ENCODE data around the gene RBM38.

The RBM38 gene

DNA sequence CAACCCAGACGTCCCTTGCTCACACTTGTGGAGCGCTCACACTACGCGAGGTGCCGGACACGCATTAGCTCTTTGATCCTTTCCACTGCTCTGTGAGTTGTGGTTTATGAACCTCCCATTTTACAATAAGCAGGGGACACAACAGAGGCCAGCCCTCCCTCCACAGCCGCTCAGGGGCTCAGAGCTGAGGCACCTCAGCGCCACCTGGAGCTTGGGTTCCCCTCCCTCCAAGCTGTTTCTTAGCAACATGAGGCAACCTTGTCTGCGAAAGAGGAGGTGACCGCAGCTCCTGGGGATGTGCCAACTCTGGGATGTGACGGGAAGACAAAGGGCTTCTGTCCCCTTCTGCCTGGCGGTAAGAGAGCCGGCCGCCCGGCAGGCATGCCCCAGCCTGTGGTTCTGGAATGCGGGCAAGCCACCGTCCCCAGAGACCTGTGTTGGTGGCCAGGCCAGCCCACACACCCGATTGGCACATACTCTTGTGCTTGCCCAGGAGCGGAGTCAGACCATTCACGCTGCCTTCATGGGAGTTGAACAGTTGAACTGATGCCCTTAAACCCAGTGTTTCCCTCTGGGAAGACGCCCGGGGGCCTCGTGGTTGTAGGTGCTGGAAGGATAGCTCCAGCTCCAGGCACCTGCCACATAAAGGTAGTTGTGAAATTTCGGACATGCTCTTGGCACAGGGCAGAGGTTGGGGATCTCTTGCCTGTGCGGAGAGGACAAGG lies 44.5 kb downstream of the RBM38 start:
- peak; percentile 11 to 15 for DNase-seq (ENCODE audit: low read depth in 2 of 2)

DNA sequence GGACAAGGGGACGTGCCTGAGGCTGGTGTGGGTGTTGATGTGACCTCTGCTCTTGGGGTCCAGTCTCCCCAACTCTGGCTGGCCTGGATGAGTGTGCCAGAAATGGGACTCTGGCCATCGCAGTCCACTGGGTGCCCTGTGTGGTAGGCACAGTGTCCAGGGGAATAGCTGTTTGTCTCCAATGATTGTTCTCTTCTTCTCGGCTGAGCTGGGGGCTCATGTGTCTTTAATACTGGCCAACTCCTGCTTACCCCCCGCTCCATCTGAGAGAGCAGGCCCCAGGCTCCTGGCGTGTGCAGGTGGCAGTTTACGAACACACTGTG lies 45.0 kb downstream of the RBM38 start:
- no peak for DNase-seq (ENCODE audit: low read depth in 2 of 2)

DNA sequence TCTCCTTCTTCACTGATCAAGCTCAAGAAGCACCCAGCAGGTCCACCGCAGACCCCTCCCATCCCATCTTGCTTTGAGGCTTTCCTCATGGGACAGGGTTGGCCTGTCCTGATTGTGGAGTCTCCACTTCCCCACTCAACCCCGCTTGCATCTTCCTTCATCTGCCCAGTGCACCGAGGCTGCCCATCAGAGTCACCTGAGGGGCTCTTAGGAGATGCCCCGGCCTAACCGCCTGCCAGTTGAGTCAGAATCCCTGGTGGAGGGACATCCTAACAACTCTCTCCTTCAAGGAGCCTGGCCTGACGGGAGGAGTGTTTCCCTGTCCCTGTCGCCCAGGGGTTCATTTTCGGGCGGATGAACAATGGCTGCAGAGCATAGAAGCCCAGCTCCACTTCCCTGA lies 46.1 kb downstream of the RBM38 start:
- no peak for DNase-seq (ENCODE audit: low read depth in 2 of 2)

DNA sequence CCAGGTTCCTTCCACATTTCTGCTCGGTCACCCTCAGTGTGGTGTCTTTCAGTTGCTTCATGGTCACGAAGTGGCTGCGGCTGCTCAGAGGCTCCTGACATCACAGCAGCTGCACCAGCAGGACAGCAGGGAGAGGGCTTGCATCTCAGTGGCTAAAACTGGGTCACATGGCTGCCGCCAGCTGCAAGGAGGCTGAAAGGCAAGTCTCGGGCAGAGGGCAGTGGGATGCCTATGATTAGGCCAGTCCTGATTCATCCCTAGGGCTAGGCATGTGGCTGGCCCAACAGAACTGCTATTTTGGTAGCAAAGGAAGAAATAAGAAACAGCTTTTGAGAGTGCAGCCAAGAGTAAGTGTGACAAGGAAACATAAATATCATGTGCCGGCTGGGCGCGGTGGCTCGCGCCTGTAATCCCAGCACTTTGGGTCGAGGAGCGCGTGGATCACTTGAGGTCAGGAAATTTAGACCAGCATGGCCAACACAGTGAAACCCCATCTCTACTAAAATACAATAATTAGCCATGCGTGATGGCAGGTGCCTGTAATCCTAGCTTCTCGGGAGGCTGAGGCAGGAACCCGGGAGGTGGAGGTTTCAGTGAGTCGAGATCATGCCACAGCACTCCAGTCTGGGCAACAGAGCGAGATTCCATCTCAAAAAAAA lies 46.6 kb downstream of the RBM38 start:
- no peak for DNase-seq (ENCODE audit: low read depth in 2 of 2)

DNA sequence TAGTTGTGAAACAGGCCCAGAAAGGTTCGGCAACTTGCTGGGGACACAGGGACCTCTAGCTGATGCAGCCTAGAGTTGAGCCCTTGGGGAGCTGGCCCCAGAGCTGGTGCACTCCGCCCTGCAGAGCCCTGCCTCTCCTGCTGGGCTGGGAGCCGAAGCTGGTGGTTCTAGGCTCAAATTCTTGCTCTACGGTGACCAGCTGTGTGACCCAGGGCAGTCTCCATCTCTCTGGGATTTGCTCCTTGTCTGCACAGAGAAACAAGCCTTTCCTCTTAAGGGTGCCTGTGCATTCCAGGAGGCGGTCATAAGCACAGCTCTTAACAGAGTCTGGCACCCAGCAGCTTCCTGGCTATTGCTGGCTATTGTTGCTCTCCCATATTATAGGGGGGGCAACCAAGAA lies 47.4 kb downstream of the RBM38 start:
- DNase-seq (ENCODE audit: low read depth in 2 of 2), result no peak

DNA sequence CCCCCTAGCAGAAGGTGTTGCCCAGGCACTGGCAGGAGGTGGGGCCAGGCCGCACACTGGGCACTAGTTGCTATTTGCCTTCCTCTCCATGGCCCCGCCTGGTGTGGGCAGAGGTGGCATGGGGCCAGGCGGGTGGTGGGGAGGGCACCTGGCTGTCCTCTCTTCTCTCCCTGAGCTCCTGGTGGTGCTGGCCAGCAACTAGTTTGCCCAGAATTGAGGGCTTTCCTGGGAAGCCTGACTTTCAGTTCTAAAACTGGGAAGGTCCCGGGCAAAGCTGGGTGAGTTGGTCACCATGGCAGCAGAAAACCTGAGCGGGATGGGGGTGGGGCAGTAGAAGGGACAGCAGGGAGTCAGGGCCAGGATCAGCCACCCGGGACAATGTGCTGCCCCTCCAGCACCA lies 48.2 kb downstream of the RBM38 start:
- no peak for DNase-seq (ENCODE audit: low read depth in 2 of 2)

DNA sequence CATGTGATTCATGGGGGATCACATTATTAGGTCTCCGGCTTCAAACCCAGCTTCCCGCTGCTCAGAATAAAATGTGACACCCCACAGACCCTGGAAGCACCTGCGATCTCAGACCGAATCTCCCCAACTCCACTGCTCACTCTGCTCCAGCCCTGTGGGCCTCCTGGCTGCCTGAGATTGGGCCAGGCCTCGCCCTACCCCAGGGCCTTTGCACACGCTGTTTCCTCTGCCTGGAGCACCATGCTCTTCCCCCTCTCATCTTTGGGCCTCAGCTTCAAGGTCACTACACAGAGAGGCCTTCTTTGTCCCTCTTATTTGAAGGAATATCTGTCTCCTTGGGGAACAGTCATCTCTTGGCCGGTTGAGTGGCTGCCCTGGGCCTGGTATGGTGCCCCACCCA lies 48.8 kb downstream of the RBM38 start:
- no peak for DNase-seq (ENCODE audit: low read depth in 2 of 2)

DNA sequence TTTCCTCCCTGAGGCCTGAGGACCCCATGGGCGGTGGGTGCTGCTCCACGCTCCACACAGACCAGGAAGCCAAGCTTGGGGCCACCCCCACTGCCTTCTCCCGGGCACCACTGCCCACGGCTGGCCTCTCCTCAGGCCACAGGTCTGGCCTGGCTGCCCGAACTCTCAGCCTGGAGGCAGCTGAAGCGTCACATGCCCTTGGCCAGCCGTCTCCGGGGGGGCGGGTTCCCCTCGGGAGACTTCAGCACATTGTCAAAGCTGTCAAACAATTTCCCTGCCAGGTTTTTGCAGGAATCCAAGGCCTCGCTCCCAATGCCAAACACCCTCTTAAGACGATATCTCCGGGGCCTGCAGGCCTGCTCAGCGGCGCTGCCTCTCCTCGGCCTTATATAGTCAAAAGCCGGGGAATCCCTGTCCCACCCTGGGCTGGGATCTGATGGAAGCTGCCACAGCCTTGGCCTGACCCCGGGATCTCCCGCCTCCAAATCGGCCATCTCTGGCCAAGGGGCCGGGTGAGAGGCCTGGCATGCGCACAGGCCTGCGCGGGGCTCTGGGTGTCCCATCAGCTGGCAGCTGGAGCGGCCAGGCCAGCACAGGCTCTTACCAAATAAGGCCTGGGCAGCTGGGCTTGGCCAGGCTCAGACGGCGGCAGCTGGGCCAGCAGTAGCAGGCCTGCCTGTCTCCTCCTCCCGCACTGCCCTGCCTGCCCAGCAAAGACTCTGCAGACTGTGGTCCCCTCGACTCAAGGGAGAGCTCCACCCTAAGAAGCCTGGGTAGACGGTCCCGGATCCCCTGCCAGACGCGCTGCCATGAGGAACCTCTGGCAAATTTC lies 49.7 kb downstream of the RBM38 start:
- DNase-seq (ENCODE audit: low read depth in 2 of 2), result no peak

DNA sequence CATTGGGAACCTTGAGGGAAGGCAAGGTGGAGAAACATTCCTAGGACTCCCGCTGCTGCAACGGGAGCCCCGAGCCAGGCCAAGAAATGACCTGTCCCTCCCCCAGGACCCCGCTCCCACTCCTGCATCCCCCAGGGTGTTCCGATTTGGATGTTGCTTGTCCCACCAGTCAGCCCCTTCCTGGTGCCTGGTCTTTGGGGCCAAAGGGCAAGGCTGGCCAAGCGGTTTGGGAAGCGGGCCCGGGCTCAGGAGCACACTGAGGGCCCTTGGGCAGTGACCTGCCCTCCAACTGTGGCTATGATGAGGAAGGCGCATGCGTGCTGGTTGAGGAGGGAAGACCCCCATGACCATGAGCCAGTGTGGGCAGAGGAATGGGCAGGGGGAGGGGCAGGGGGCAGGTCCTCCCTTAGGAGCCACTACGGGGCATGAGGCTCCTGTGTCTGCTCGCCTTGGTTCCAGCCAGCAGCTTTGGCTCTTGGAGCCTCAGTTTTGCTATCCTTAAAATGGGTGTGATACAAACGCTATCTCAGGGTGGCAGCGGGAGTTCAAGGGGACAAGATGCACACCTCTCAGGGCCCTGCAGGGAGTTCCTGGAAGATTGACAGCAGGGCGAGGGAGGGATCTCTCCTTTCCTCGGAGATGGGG lies 50.4 kb downstream of the RBM38 start:
- DNase-seq (ENCODE audit: low read depth in 2 of 2), result no peak

DNA sequence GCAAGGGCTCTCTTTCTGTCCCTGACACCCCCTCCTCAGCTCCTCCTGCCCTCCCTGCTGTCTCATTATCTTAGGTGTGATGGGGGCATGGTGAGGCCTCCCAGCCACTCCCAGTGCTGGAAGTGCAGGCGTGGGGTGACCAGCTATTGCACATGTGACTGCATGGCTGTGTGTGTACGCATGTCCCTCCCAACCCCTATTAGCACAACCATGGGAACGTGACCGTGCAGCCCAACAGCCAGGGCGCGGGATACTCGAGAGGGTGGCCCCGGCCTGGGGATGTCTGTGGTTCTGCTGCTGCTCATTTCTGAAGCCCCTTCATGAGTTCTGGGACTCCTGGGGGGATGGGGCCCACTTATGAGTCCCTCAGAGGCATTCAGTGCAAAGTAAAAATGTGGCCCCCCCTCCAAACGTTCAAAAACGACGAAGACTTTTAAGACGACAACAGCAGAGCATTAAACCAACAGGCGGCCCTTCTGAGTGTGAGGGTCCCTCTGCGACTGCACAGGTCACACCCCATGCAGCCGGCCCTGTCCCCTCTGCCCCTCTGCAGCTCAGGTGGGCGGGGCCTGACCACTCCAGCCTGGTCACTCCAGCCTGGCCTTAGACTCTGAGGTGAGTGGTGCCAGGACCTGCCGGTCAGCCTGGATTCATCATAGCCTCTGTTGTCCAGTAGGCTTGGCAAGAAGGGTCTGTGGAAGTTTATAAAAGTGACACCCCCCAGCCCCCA lies 51.1 kb downstream of the RBM38 start:
- DNase-seq (ENCODE audit: low read depth in 2 of 2), result no peak

DNA sequence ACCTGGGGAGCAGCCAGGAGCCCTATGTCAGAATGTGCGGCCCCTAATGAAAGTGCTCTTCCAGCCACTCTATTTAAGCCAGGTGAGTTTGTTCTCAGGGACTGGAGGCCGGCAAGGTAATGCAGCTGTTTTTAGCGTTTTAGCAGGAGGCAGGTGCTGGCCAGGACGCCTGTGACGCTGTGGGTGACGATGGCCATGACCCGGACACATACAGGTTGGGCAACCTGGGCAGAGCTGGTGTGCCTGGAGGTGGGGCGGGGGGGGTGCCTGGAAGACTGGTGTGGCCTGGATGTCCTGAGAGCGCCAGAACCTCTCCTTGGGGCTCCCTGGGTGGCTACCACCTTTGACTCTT lies 51.7 kb downstream of the RBM38 start:
- DNase-seq (ENCODE audit: low read depth in 2 of 2), result no peak

DNA sequence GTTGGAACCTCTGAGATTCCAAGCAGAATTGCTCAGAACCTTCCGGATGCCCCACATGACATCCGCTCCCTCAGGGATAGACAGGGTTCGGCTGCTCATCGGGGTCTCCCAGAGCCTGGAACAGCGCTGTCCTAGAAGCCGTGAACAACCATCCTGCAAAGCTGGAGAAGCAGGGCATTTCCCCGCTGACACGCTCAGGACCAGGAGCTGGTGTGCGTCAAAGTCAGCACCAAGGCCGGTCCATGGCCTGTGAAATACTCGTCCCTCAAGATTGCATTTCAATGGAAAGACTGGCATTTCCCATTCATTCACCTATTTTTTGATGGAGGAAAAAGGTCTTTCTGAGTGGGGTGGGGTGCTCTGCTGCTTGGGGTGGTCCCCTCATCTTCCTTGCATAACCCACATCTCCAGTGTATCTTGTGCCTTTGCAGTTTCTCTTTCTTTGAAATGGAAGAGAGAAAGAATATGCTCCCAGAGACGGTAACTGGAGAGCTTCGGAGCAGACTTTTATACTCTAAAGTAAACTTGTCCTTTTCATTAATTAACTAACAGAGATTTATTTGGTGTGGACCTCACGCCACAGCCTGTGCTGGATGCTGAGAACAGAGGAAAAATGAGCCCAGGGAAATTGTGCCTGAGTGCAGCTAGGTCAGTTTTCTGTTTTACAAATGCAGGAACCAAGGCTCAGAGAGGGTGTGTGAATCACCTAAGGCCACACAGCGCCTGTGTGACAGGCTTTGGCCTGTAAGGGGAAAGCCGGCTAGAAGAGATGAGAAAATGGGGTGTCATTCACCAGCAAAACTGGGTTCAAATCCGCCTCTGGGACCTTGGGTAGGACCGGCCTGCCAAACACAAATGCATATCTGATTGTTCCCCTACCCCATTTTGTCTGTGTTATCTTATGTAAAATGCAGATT lies 52.4 kb downstream of the RBM38 start:
- no peak for DNase-seq (ENCODE audit: low read depth in 2 of 2)

DNA sequence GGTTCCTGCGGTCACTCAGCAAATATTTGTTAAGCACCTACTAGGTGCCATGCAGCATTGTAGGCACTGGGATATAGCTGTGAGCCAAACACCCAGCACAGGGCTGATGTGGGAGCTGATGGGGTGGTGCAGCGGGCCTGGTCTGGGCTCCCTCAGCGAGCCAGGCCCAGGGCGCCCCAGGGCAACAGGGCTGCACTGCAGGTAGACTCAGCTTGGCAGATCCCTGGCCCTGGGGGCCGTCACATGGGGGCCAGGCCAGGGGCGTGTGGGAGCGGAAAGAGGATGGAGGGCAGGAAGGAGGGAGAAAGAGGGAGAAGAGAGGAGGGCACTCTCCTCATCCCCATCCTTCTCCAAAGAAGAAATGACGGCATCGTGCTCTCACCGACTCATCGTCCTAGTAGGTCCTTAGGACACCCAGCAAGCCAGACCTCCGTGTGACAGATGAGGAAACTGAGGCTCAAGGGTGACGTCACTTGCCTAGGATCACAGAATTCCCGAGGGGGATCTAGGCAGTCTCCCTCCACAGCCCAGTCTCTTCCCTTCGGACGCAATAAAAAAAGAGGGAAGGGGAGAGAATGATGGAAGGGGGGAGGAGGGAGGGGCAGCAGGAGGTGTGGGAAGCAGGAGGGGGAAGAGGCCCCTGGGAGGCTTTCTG lies 53.3 kb downstream of the RBM38 start:
- no peak for DNase-seq (ENCODE audit: low read depth in 2 of 2)

DNA sequence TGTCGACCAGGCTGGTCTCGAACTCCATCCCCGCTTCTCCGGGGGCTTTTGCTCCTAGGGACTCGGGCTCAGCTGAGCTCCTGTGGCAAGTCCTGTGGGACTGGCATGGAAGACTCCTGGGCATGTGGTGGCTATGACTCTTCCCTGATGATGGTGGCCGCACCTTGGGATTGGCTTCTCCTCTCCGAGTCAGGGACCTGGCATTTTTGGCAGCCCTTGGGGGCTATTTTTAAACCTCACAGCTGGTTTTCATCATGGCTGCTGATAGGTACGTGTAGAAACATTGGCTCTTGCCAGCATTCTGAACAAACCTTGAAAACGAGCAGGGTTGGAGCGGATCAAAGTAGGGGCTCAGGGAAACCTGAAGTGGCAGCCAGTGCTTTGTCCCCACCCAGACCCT lies 54.1 kb downstream of the RBM38 start:
- no peak for DNase-seq (ENCODE audit: low read depth in 2 of 2)

DNA sequence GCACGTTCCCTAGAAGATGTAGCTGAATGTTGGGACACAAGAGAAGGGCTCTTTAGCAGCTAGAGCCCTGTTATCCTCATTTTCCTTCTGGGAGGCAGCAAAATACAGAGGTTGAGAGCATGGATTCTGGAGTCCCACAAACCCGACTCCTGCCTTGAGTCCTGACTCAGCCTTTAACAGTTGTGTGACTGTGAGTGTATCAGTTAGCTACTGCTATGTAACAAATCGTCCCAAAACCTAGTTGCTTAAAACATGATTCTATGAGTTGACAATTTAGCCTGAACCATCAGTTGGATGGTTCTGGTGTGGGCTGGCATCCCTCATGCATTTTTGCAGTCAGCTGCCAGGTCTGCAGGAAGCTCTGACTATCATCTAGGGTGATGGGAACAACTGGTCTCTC lies 54.6 kb downstream of the RBM38 start:
- no peak for DNase-seq (ENCODE audit: low read depth in 2 of 2)

DNA sequence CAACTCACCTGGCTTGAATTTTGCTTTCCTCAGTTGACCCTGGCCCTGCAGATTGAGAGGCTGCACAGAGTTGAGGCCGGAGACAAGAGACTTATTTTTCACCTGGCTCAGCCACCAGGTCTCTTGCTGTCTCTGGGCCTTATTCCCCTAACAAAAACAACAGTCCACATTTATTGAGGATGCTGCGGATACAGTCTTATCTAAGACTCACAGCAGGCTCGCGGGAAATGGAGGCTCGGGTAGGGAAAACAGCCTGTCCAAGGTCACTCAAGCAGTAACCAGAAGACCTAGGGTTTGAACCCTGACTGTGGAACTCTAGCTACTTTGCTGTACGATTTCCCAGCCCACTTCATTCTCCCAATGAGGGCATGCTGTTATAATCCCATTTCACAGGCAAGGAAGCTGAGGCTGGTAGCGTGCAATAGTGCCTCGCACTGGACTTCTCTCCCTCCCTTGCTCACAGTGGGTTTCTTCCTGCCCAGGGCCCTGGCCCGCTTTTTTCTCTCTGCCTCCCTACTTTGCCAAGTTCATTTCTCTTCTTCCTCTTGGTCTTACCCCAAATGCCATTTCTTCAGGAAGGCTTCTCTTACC lies 57.7 kb downstream of the RBM38 start:
- DNase-seq (ENCODE audit: low read depth in 2 of 2), result no peak

DNA sequence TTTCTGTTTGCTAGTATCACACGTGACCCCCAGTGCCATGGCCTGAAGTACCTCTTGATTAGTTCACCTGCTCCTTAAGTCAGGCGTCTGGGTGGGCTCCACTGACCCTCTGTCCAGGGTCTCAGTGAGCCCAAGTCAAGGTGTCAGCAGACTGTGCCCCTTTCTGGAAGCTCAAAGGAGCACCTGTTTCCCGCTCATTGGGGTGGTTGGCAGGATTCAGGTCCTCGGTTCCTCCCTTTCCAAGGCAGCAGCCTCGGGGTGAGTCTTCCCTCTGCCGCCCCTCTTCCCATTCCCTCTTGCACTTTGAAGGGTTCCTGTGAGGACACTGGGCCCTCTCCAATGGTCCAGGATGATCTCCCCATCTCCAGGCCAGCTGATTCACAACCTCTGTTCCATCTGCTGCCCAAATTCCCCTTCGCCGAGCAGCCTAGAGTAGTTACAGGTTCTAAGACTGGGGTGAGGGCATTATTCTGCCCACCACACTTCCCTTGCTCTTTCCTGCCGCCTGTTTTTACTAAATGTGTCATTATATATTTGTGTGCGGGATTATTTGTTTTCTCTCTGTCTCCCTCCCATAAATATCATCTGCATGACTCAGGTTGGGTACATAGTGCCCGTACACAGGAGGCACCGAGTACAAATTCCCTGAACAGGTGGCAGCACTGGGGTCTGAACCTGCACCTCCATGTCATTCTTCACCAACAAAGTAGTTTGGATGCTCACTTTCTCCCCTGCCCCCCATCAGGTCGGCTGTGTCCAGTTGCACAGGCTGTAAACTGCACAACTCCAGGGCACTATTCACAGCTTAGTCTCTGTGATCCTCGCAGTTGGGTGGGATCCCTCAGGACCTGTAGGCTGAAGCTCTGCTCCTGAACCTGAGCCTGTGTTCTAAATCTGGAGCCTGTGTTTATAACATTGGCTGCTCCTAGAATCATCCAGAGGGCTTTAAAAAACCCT lies 58.5 kb downstream of the RBM38 start:
- DNase-seq (ENCODE audit: low read depth in 2 of 2), result no peak

DNA sequence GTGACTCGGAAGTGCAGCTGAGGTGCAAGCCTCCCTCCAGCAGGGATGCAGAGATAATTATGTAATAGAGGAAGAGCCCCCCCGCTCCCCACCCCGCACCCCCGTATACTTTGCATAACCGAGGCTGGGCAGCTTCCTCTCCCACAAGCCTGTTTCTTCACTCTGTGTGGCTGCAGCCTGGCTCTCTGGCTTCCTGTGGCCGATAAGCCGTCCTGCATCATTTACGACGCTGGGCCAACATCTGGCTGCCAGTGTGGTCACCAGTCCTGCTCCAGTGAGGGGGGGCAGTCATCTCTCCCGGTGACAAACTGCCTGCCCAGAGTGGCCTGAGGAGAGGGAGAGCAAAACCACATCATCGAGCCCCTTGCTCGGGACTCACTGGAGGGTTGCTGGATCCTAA lies 59.2 kb downstream of the RBM38 start:
- no peak for DNase-seq (ENCODE audit: low read depth in 2 of 2)

DNA sequence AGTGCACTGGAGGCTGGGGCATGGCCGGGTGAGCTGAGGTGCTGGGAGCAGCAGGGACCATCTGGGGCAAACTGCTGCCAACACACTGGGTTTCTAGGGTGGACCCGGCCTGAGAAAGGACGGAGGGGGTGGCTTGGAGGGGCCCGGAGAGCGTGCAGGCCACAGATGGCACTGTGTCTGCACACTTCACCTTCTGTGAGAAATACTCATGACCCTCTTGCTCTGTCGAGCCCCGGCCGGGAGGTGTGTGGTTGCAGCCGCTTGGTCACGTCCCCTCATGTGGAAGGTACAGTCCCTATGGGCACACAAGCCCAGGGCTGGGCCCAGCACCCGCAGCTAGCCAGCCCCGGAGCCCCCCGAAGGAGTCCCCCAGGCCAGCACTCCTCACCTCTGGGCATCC lies 59.7 kb downstream of the RBM38 start:
- no peak for DNase-seq (ENCODE audit: low read depth in 2 of 2)
